IMR-90 (cell line): ENCODE data around the gene ATG2A. TPM values are rescaled to one million over a fixed set of nuclear protein-coding genes. Genes with fewer than 3 reads are reported as not detected.
A peak's percentile ranks its signal among the peaks of the same experiment; 100 is the strongest.

Source experiments
- ATAC-seq: fragments of 200-7000 bp; cut with Tn5 transposase; 2 replicates; pipeline ENCODE4 v1.9.1; 2020; ENCODE audit warnings: low read depth, mild to moderate bottlenecking, moderate library complexity
- BruUV-seq: library from RNA; stranded (reverse); fragments of 400-500 nt; replicated peaks from 2 replicates; lab custom pipeline; 2021; lab: Mats Ljungman, UMichigan
- CTCF ChIA-PET: fragments of 300-600 bp; formaldehyde crosslinking; extraction: SDS; loops from one replicate; lab custom pipeline; 2021; ENCODE audit warnings: antibody characterized with exemption; lab: Yijun Ruan, JAX
- POLR2A ChIA-PET: fragments of 300-600 bp; sonication (Branson Sonifier 250); formaldehyde crosslinking; loops from one replicate; lab custom pipeline; 2022; ENCODE audit warnings: antibody characterized with exemption; ENCODE audit not compliant: unreplicated experiment; lab: Charles Lee
- DNase-seq: peaks from one replicate; pipeline ENCODE4 v3.0.0; 2013
- H2AFZ ChIP-seq: replicated peaks from 2 replicates; pipeline ENCODE3; 2013; ENCODE audit warnings: low read length, mild to moderate bottlenecking; ENCODE audit not compliant: poor library complexity
- H2AK5ac ChIP-seq: 2 replicates; pipeline ENCODE4 v1.6.1; 2013; ENCODE audit warnings: low read depth, low read length, inconsistent platforms
- H2AK9ac ChIP-seq: replicated peaks from 2 replicates; pipeline ENCODE3; 2013; ENCODE audit warnings: mild to moderate bottlenecking, low read depth, low read length, moderate library complexity; ENCODE audit not compliant: poor library complexity
- H2BK120ac ChIP-seq: 2 replicates; pipeline ENCODE4 v1.6.1; 2013; ENCODE audit warnings: low read depth, low read length, inconsistent platforms
- H2BK15ac ChIP-seq: 3 replicates; pipeline ENCODE4 v1.6.1; 2013; ENCODE audit warnings: low read depth, low read length, inconsistent platforms
- H2BK20ac ChIP-seq: 2 replicates; pipeline ENCODE4 v1.6.1; 2013; ENCODE audit warnings: low read depth, mild to moderate bottlenecking, inconsistent platforms, low read length, moderate library complexity
- H2BK5ac ChIP-seq: 2 replicates; pipeline ENCODE4 v1.6.1; 2013; ENCODE audit warnings: mild to moderate bottlenecking, low read depth, low read length, inconsistent platforms; ENCODE audit not compliant: poor library complexity, severe bottlenecking
- H3K14ac ChIP-seq: replicated peaks from 2 replicates; pipeline ENCODE4 v1.6.1; 2013; ENCODE audit warnings: low read depth, low read length, inconsistent platforms
- H3K18ac ChIP-seq: 2 replicates; pipeline ENCODE4 v1.6.1; 2013; ENCODE audit warnings: low read depth, low read length, control low read depth
- H3K23ac ChIP-seq: 2 replicates; pipeline ENCODE4 v1.6.1; 2013; ENCODE audit warnings: low read depth, low read length, inconsistent platforms
- H3K27ac ChIP-seq: 2 replicates; pipeline ENCODE4 v1.5.1; 2013; ENCODE audit warnings: mild to moderate bottlenecking, control low read depth, low read length; ENCODE audit not compliant: insufficient read depth
- H3K27me3 ChIP-seq: 2 replicates; pipeline ENCODE4 v1.6.1; 2013; ENCODE audit warnings: low read length; ENCODE audit not compliant: control insufficient read depth, insufficient read depth
- H3K36me3 ChIP-seq: 2 replicates; pipeline ENCODE4 v1.6.1; 2013; ENCODE audit warnings: low read length, mixed read lengths; ENCODE audit not compliant: control insufficient read depth, insufficient read depth
- H3K4ac ChIP-seq: 2 replicates; pipeline ENCODE4 v1.6.1; 2013; ENCODE audit warnings: low read depth, low read length, inconsistent platforms
- H3K4me1 ChIP-seq: 2 replicates; pipeline ENCODE4 v1.6.1; 2013; ENCODE audit warnings: low read length, mixed read lengths; ENCODE audit not compliant: control insufficient read depth, insufficient read depth
- H3K4me2 ChIP-seq: 2 replicates; pipeline ENCODE4 v1.6.1; 2013; ENCODE audit warnings: low read depth, mild to moderate bottlenecking, control low read depth, low read length, moderate library complexity
- H3K4me3 ChIP-seq: 2 replicates; pipeline ENCODE4 v1.5.1; 2013; ENCODE audit warnings: low read depth, mild to moderate bottlenecking, control low read depth, low read length, moderate library complexity; ENCODE audit not compliant: insufficient read depth
- H3K56ac ChIP-seq: 2 replicates; pipeline ENCODE4 v1.6.1; 2013; ENCODE audit warnings: low read length, inconsistent platforms; ENCODE audit not compliant: insufficient read depth; ENCODE audit errors: extremely low read depth
- H3K79me1 ChIP-seq, 2 experiments: 2 replicates each; pipeline ENCODE4 v1.6.1; 2013; ENCODE audit warnings: low read length in 2 of 2, inconsistent platforms in 1 of 2, low read depth in 1 of 2
- H3K9ac ChIP-seq: 2 replicates; pipeline ENCODE4 v1.6.1; 2013; ENCODE audit warnings: low read depth, low read length, control low read depth
- H3K9me1 ChIP-seq: 2 replicates; pipeline ENCODE4 v1.6.1; 2013; ENCODE audit warnings: low read length, inconsistent platforms; ENCODE audit not compliant: insufficient read depth
- H3K9me3 ChIP-seq: 2 replicates; pipeline ENCODE4 v1.6.1; 2013; ENCODE audit warnings: low read length; ENCODE audit not compliant: control insufficient read depth, insufficient read depth
- H4K20me1 ChIP-seq: 2 replicates; pipeline ENCODE4 v1.6.1; 2013; ENCODE audit warnings: low read length, inconsistent platforms; ENCODE audit not compliant: insufficient read depth
- H4K5ac ChIP-seq: 2 replicates; pipeline ENCODE4 v1.6.1; 2013; ENCODE audit warnings: mild to moderate bottlenecking, low read depth, low read length, control low read depth
- H4K8ac ChIP-seq, 2 experiments: 2 replicates each; pipeline ENCODE4 v1.6.1; 2013; ENCODE audit warnings: low read depth in 2 of 2, low read length in 2 of 2, control low read depth in 1 of 2, inconsistent platforms in 1 of 2
- H4K91ac ChIP-seq: 2 replicates; pipeline ENCODE4 v1.6.1; 2013; ENCODE audit warnings: low read depth, low read length, inconsistent platforms; ENCODE audit not compliant: insufficient read depth
- BHLHE40 ChIP-seq: fragments of 150-350 bp; IDR thresholded peaks from 2 replicates; pipeline ENCODE4 v1.6.1; 2016; ENCODE audit warnings: mild to moderate bottlenecking, low read depth, low read length
- CHD1 ChIP-seq: IDR thresholded peaks from 2 replicates; pipeline ENCODE4 v1.6.1; 2012; ENCODE audit warnings: low read depth, low read length, improper control_type of control experiment
- FOS ChIP-seq: fragments of 150-350 bp; IDR thresholded peaks from 2 replicates; pipeline ENCODE4 v1.6.1; 2016; ENCODE audit warnings: low read depth, low read length
- MAZ ChIP-seq: IDR thresholded peaks from 2 replicates; pipeline ENCODE4 v1.6.1; 2012; ENCODE audit warnings: low read depth, mild to moderate bottlenecking, low read length, improper control_type of control experiment, moderate library complexity, borderline replicate concordance
- RFX5 ChIP-seq: IDR thresholded peaks from 2 replicates; pipeline ENCODE4 v1.8.0; 2012; ENCODE audit warnings: low read depth, mild to moderate bottlenecking, low read length, moderate library complexity
- WGBS, 2 experiments: methylation state at CpG; one replicate each; pipeline versions ENCODE4 v1.1.5 to v1.1.7; 2013; ENCODE audit warnings: missing lambda C conversion rate in 2 of 2; ENCODE audit not compliant: insufficient read length in 1 of 2; ENCODE audit errors: extremely low coverage in 2 of 2; 5-methylcytosine and 5-hydroxymethylcytosine counted together
- dilution Hi-C: fragments of 300-500 bp; cut with HindIII; formaldehyde crosslinking; loops from one replicate; pipeline ENCODE4 v1.14.3; 2018; ENCODE audit warnings: low sequenced_read_pairs; ENCODE audit not compliant: unreplicated experiment
- in situ Hi-C: fragments of 300-500 bp; cut with MboI; formaldehyde crosslinking; loops from 3 replicates; pipeline ENCODE4 v1.14.3; 2019; ENCODE audit warnings: low sequenced_read_pairs, inconsistent platforms, mixed read lengths
- intact Hi-C: fragments of 100-400 bp; cut with micrococcal nuclease; formaldehyde crosslinking; loops from 2 replicates; pipeline ENCODE4 v1.10.0; 2022
- polyA plus RNA-seq, 3 experiments: library from polyadenylated mRNA; depleted of rRNA; stranded (reverse); fragments of >200 nt; gene quantifications; 2 replicates each; pipeline ENCODE4 v1.2.3, GENCODE V29; 2012; ENCODE audit warnings: low replicate concordance in 1 of 3
- total RNA-seq: library from RNA; depleted of rRNA; stranded (reverse); fragments of >200 nt; gene quantifications from 2 replicates; pipeline ENCODE4 v1.2.3, GENCODE V29; 2012
- TF ChIP-seq, protein P1 (sequence below): conservative IDR thresholded peaks from 2 replicates; pipeline ENCODE4 v1.5.1; 2012; ENCODE audit warnings: mild to moderate bottlenecking, low read depth, low read length, improper control_type of control experiment
- TF ChIP-seq, protein P2 (sequence below): fragments of 150-350 bp; IDR thresholded peaks from 2 replicates; pipeline ENCODE4 v1.6.1; 2016; ENCODE audit warnings: low read depth, mild to moderate bottlenecking, low read length, moderate library complexity, borderline replicate concordance

Gene ATG2A
- total and polyA plus RNA-seq, 2 of the 4 experiments (the other 2 are of a cell fraction): 3.2 to 10.5 TPM

- Histone ChIP-seq H3K18ac (no peak overlapping the region), H2AK9ac (no peak overlapping the region), H3K27me3 (no peaks in the 10 kb centered on the region), H3K4ac (no peak overlapping the region), H3K9me1 (0 out of 2 replicates have a peak, but pooled peaks cover 3% of the 10 kb centered on the region), H2BK5ac (no peak overlapping the region), H3K9ac (no peak overlapping the region), H4K8ac (no peak overlapping the region), H3K4me2 (no peak overlapping the region), H3K56ac (no peak overlapping the region), H3K23ac (no peak overlapping the region), H4K5ac (no peak overlapping the region), H2BK120ac (no peak overlapping the region), H4K20me1 (peaks cover 4% of the 10 kb centered on the region; the same call in 1 of the 2 replicates), H4K91ac (no peak overlapping the region), H3K4me3 (no peak overlapping the region), H3K9me3 (no peaks in the 10 kb centered on the region), H3K27ac (no peak overlapping the region), H2BK15ac (no peak overlapping the region), H2BK20ac (no peak overlapping the region), H3K36me3 (peaks cover 12% of the 10 kb centered on the region; the same call in 1 of the 2 replicates), H3K4me1 (peaks cover 5% of the 10 kb centered on the region; the same call in 1 of the 2 replicates), H3K79me1 (peaks cover 0 to 3% of the 10 kb centered on the region in 2 experiments; a peak in 1 of 4 replicates), H2AFZ (no peak overlapping the region), H3K14ac (no peak overlapping the region), H2AK5ac (0 out of 2 replicates have a peak overlapping the region, but pooled peaks have one; percentile 26)
- in situ Hi-C loops (loop anchor here (5.0 kb wide), 1 partner anchor 45 kb away; no protein-coding TSS in a partner anchor), intact Hi-C loops (no loop called here), dilution Hi-C loops (no loop called here)
- 85% methylated on average over 8 of the region's 11 CpGs; no CpG with 5 or more reads in 1 of the 2 experiments for WGBS, 2 experiments
- CTCF ChIA-PET: no interaction called here
- no TSS peak for BruUV-seq
- POLR2A ChIA-PET: no interaction called here
- DNase-seq (no peak), ATAC-seq (no peak)
- TF ChIP-seq, protein P1, sequence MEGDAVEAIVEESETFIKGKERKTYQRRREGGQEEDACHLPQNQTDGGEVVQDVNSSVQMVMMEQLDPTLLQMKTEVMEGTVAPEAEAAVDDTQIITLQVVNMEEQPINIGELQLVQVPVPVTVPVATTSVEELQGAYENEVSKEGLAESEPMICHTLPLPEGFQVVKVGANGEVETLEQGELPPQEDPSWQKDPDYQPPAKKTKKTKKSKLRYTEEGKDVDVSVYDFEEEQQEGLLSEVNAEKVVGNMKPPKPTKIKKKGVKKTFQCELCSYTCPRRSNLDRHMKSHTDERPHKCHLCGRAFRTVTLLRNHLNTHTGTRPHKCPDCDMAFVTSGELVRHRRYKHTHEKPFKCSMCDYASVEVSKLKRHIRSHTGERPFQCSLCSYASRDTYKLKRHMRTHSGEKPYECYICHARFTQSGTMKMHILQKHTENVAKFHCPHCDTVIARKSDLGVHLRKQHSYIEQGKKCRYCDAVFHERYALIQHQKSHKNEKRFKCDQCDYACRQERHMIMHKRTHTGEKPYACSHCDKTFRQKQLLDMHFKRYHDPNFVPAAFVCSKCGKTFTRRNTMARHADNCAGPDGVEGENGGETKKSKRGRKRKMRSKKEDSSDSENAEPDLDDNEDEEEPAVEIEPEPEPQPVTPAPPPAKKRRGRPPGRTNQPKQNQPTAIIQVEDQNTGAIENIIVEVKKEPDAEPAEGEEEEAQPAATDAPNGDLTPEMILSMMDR: no peak
- TF ChIP-seq BHLHE40 (no peak), MAZ (no peak), FOS (no peak), CHD1 (no peak), RFX5 (no peak)
- TF ChIP-seq, protein P2, sequence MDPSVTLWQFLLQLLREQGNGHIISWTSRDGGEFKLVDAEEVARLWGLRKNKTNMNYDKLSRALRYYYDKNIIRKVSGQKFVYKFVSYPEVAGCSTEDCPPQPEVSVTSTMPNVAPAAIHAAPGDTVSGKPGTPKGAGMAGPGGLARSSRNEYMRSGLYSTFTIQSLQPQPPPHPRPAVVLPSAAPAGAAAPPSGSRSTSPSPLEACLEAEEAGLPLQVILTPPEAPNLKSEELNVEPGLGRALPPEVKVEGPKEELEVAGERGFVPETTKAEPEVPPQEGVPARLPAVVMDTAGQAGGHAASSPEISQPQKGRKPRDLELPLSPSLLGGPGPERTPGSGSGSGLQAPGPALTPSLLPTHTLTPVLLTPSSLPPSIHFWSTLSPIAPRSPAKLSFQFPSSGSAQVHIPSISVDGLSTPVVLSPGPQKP: no peak
Observed at GRCh38 chr11:64892411-64892831, 24.6 kb downstream of the ATG2A start.
